GM19351 (cell line): Measurements from ENCODE around the gene HNRNPUL1.

Source experiments
- ATAC-seq: cut with Tn5 transposase; IDR thresholded peaks from one replicate; pipeline ENCODE4 v1.9.1; 2021; ENCODE audit warnings: mild to moderate bottlenecking, moderate library complexity; ENCODE audit not compliant: unreplicated experiment

The HNRNPUL1 gene

DNA sequence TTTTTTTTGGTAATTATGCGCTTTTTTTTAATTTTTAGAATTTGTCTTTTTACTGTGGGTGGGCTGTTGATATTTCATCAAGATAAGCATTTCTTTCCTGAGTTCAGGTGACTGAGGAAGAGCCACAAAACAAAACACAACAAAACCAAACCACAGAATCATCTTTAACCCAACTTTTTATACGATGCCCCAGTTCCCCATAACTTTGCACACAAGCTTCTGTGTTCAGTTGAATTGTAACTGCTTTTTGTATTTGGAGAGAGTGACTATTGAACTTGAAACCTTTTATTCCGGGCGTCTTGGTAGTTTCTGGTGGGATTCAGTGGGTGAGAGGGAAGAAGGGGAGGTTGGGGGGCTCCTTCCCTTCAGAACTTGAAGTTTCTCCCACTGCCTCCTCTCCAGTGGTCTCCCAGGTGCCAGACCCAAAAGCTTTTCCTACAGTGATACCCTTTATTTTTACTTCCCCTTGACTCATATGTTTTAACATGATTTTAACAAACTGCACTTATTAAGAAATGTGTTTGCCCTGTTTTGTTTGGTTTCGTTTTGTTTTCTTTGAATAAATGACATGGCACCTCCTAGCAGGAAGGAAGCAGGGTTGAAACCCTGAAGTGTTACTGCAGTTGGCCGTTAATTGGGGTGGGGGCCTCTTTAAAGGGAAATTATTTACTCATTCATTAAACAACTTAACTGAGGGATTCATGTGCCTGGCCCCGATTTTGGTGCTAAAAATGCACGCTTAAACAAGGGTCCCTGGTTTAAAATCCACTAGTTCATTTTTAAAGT is 43.1 kb downstream of the HNRNPUL1 start:
- ATAC-seq, result no peak

DNA sequence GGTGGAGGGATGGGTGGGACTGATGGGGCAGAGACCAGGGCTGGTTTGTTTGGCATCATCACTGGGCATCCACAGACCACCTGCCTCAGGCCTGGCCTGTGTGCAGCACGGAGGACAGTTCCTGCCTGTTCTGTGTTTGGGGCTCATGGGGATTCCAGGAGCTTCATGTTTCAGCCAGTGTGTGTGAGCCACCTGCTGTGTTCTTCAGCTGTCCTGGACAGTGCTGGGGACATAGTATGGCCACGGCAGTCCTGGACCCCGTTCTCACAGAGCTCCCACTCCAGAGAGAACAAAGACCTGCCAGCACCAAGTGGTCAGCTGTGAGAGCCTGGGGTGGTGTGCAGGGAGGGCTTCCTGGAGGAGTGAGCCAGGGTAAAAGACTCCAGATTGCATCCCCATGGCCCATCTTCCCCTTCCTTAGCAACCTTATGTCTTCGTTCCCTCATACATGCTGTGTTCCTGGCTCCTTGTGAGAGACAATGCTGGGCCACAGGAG is 43.8 kb downstream of the HNRNPUL1 start:
- no peak for ATAC-seq

DNA sequence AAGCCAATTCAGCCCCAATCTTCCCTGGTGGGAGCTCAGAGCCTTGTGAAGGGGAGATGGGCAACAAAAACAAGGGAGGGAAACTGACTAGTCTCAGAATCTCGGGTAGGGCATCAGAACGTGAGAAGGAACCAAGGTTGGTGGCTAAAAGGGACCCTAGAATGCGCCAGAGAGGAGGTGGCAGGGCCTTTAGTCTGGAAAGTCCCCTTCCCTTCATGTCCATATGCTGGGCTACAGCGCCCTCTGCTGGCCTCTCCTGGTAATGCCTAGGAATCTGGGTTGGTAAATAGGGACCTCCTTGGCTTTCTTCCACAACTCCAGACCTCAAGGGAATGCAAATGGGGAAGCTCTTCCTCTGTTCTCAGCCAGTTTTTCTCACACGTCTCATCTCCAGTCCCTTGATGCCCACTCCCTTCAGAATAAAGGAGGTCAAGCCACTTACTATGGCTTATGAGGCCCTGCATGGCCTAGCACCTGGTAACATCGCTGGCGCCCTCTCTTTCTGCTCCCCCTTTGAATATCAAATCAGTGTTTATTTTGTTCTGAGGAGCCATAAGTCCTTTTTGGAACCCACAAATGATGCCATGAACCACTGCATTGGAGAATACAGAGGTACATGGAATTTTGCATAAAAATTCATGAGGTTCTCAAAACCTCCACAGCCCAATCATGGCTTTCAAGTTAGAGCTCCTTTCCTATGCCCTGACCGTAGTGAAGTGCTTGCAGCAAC is 44.4 kb downstream of the HNRNPUL1 start:
- ATAC-seq, result no peak

DNA sequence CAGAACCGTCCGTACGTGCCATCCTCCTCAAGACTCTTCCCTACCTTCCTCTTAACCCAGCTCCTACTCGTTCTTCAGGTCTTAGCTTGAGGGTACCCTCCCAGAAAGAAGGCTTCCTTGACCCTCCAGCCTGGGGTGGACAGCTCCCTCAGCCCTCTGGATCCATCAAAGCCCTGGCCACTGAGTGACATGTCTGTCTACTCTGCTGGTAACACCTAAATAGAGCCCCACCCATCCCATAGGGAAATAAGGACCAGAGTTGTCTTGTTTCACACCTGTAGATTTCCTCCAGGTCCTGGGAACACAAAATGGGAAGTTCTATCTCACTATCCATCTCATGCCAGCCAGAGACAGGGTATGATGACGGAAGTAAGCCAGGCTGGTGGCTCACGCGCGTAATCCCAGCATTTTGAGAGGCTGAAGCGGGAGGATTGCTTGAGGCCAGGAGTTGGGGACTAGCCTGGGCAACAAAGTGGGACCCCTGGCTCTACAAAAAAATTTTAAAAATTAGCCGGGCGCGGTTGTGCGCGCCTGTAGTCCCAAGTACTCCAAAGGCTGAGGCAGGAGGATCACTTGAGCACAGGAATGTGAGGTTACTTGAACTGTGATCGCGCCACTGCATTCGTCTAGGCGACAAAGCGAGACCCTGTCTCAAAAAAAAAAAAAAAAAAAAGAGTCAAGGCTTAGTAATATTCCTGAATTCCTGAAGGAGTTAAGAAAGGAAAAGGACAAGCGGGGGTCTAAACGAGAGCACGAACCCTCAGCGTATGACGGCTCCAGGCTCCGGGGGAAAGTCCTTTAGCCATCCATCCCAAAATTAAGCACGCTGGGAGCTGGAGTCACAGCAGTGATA is 45.2 kb downstream of the HNRNPUL1 start:
- ATAC-seq, result no peak

DNA sequence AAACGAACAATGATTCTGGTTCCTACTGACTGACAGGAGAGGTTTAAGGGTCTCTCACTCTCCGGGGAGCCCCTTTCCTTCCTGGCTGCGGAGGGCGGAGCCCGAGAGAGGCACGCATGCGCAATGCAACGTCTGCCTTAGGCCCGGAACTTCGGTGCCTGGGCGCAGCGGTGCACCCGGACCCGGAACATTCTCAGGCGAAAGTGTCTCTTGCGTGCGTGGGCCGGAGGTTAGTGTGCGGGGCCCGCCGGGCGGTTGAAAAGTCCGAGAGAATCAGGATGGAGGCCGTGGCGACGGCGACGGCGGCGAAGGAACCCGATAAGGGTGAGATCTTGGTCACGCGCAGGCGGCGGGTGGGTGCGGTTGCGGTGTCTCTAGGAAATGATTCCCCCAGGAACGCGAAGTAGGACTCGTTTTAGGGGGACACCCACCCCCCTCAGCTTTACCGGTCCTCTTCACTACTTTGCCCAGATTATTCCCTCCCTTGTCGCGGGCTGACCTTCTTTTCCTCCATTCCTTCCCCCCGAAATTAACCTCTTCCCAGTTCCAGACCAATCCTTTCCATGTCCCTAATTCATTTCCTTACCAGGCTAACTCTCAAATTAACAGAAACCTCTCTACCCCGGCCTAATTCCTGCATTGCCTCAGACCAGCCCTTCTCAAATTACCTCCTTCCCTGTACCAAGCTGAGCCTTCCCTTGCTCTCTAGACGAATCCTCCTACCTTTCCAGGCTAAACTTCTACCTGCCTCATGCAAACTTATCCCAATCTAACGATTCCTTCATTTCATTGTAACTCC is 46.1 kb downstream of the HNRNPUL1 start, which contains the start of gene CCDC97:
TSS of gene CCDC97 (plus strand) at position 140 of the 799 bp plus-strand sequence. CDS start at position 279, 139 bp downstream.
- peak; percentile 56 for ATAC-seq

DNA sequence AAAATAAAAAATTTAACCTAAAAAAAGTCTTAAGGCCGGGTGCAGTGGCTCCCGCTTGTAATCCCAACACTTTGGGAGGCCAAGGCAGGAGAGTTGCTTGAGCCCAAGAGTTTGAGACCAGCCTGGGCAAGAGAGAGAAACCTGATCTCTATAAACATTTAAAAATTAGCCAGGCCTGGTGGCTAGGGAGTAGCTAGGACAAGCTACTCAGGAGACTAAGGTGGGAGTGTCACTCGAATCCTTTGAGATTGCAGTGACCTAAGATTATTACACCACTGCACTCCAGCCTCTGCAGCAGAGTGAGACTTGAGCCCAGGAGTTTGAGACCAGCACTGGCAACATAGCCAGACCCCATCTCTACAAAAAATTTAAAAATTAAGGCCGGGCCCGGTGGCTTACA is 46.9 kb downstream of the HNRNPUL1 start:
- no peak for ATAC-seq

DNA sequence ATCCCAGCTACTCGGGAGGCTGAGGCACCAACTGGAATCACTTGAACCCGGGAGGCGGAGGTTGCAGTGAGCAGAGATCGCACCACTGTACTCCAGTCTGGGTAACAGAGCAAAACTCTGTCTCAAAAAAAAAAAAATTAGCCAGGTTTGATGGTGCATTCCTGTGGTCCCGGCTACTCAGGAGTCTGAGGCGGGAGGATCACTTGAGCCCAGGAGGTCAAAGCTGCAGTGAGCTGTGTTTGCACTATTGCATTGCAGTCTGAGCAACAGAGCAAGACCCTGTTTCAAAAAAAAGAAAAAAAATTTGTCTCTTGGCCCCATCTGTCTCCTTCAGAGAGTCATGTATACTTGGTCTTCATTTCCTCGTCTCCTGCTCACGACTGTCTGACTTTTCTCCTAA is 47.4 kb downstream of the HNRNPUL1 start:
- ATAC-seq, result no peak

DNA sequence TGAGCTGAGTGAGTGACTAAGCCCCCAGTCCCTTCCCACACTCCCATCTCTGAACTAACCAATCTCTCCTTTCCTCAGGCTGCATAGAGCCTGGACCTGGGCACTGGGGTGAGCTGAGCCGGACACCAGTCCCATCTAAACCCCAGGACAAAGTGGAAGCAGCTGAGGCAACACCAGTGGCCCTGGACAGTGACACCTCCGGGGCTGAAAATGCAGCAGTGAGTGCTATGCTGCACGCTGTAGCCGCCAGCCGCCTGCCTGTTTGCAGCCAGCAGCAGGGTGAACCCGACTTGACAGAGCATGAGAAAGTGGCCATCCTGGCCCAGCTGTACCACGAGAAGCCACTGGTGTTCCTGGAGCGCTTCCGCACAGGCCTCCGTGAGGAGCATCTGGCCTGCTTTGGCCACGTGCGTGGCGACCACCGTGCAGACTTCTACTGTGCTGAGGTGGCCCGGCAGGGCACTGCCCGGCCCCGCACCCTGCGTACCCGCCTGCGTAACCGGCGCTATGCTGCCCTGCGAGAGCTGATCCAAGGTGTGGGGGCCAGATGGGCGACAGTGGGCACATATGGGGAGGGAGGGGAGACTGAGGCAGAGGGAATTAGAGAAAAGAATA is 52.2 kb downstream of the HNRNPUL1 start:
- ATAC-seq, result no peak

DNA sequence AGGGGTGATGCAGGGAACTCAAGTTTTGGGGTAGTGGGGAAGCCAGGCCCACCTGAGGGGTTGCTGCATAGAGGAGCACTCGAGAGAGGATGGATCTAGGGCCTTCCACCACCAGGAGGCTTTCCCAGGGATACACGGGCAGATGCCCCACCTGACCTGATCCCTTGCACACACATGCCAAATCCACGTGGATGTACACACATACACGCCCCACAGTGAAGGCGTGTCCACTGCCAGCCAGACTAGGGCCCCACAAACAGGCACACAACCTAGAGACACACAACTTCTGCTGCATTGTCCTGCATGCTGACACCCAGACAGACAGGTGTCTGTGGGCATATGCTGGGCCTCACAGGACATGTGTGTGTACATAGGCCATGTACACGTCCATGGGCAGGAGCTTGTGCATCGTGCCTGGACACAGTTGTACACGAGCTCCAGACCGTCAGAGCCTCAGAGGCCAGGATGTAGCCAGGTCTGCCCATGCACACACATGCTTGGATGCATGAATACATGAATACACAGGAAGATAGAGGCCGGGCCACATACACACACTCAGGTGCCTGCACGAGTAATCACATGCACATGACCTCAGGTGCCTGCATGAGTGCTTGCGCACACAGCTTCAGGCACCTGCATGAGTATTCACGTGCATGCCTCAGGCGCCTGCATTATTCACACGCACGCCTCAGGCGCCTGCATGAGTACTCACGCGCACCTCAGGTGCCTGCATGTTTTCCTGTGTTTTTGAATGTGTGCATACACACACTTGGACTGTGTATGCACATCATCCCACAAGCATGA is 54.7 kb downstream of the HNRNPUL1 start:
- ATAC-seq, result no peak

DNA sequence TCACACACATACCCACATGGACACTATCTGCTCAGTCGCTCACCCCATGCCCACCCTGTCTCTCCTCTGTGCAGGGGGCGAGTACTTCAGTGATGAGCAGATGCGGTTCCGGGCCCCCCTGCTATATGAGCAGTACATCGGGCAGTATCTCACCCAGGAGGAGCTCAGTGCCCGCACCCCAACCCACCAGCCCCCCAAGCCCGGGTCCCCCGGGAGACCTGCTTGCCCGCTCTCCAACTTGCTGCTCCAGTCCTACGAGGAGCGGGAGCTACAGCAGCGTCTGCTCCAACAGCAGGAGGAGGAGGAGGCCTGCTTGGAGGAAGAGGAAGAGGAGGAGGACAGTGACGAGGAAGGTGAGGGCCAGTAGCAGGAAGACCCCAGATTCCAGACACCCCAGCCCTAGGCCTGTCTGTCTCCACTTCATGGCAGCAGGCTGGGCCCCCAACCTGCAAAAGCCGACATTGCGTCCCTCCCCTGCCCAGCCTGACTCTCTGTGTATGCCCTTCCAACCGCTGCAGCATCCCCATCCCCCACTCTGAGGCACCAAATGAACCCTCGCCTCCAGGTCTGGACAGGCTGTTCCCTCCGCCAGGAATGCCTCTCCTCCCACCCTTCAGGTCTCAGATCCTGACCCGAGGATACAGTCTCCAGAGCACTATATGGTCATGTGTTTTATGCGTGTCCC is 55.5 kb downstream of the HNRNPUL1 start:
- no peak for ATAC-seq

DNA sequence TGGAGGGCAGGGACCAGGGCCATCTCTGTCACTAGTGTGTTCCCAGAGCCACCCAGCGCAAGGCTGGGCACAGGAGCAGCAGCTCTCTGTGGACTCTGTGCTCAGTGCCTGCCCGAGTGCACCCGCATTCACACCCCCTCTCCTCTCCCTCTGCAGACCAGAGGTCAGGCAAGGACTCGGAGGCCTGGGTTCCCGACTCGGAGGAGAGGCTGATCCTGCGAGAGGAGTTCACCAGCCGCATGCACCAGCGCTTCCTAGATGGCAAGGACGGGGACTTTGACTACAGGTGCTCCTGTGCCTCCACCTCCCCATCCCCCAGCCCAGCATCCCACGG is 56.0 kb downstream of the HNRNPUL1 start:
- no peak for ATAC-seq

DNA sequence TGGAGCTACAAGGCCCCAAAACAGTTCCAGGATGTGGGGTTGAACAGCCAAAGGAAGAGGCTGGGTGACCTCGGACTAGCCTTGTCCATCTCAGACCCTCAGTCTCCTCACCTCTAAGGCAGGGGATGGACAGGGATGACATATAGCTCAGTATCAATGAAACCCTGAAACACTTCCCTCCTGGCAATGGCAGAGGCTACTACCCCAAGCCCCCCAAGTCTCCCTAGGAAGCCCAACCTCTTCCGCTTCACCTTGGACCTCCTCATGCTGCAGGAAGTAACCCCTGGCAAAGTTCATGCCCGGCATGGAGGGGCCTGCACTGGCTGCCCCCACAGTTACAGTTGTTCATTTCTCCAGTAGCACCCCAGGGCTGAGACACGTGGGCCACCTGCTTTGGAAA is 56.4 kb downstream of the HNRNPUL1 start:
- no peak for ATAC-seq

DNA sequence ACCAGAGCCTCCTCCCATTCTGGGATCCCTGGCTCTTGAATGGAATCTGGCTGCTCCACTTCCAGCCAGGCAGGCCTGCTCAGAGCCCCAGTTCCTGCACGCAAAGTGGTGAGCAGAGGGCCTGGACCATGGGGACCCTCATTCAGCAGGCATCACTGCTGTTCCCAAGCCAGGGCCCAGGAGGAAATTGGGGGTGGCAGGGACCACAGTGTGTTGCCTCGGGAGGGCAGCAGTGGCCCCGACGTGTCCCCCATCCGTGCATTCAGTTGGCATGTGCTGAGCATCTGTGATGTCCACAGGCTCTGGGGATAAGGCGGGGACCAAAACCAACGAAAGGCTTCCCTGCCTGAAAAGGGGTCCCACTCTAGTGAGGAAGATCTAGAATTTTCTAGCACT is 57.0 kb downstream of the HNRNPUL1 start:
- no peak for ATAC-seq

DNA sequence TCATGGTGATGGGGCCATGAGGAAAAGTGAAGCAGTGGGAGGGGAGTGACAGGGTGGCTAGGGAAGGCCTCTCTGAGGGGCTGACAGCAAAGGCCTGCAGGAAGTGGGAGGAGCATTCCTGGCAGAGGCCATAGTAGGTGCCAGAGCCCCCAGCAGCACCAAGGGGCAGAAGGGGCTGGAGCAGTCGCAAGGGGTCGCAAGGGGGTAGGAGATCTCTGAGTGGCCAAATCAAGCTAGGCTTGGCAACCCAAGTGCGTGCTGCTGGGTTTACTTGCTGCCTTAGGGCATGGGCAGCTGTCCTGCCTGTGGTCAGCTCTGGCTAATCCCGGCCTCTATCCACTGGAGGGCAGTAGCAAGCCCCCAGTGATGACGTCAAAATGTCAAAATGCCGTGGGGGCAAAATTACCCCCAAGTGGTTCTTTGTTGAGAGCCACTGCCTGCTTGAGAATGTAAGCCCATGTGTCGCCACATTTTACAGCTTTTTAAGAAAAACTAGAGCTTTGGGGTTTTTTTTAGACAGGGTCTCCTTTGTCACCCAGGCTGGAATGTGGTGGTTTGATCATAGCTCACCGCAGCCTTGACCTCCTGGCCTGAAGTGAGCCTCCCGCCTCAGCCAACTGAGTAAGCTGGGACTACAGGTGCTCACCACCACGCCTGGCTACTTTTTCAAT is 57.6 kb downstream of the HNRNPUL1 start:
- ATAC-seq, result no peak

DNA sequence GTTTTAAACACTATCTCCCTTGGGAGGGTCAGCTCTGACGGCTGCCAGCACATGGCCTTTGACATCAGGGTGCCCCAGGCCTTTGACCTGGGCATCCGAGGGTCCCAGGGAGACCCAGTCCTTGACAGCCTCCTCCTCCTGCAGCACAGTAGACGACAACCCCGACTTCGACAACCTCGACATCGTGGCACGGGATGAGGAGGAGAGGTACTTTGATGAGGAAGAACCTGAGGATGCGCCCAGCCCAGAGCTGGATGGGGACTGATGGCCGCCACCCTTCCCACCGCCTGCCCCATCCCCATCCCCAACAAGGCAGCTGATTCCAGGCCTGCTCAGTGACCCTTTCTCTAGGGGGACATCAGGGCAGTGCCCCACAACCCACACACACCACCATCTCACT is 58.3 kb downstream of the HNRNPUL1 start:
- ATAC-seq, result no peak

DNA sequence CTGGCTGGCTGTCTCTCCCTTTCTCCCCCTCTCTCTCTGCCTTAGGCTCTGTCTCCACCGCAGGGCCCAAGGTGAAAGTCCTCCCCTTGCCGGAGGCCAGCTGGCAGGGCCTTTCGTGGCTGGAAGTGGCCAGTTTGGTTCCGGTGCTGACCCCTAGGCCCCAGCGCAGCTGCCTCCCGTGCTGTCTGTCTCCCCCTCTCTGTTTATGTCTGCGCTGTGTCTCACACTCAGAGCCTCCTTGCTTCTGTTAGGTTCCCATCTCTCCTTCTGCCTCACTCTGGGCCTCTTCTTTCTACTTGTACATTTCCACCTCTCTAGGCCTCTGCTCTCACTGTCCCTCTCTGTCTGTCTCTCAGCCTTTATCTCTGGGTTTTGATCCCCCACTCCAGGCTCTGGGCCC is 58.9 kb downstream of the HNRNPUL1 start:
- no peak for ATAC-seq

DNA sequence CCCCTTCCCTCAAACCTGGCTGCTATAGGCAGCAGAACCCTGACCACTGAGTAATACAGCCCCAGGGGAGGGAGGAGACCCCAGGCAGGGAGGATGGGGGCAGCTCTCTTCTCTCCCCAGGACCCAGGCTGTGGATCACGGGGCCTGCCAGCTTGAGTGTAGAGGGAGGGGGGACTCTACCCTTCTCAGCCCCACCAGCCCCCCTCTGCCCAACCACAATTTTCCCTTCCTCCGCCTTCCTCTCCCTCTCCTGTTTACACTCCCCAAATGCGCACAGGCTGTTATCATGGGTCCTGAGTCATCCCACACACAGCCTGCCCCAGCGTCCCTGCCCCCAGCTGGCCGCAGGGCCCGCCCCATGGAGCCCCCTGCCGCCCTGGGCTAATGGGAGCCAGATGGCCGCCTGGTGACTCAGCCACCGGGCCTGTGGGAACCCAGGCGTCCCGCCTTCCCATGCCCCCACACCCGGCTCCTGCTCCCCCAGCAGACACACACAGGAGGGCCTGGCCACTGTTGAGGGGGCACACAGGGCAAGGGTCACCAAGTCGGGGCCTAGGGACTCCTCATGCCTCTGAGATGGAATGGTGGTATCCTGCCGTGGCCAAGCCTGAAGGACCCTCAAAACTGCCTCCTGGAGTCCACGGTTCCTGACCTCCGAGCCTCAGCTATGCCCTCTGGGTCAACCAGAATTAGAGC is 59.4 kb downstream of the HNRNPUL1 start:
- ATAC-seq, result no peak
